B cell (primary cell): ENCODE measurements around the gene DLG1.

ENCODE experiments used
- CTCF ChIP-seq: fragments of 200-600 bp; IDR thresholded peaks from one replicate; pipeline ENCODE4 v1.8.0; 2022; ENCODE audit warnings: antibody characterized with exemption, mild to moderate bottlenecking
- EZH2 ChIP-seq: IDR thresholded peaks from 2 replicates; pipeline ENCODE4 v1.6.1; 2012; ENCODE audit warnings: borderline replicate concordance, low read depth, mild to moderate bottlenecking, moderate library complexity, low read length; ENCODE audit not compliant: insufficient read depth, poor library complexity, severe bottlenecking

- no peak for TF ChIP-seq CTCF
- no peak for TF ChIP-seq EZH2
Observed at GRCh38 chr3:197178998-197179397, 119.4 kb downstream of the DLG1 start.
